ENCODE data around the gene TAS2R5. TPM values are rescaled to one million over a fixed set of nuclear protein-coding genes. Genes with fewer than 3 reads are reported as not detected.
"Not testable (repeated sequence)": the region's sequence is repeated elsewhere in the genome, so short reads cannot be mapped to it uniquely, and the experiment has no call there.

The TAS2R5 gene
- total RNA-seq, 1 donor from 2014 or later, result not detected

DNA sequence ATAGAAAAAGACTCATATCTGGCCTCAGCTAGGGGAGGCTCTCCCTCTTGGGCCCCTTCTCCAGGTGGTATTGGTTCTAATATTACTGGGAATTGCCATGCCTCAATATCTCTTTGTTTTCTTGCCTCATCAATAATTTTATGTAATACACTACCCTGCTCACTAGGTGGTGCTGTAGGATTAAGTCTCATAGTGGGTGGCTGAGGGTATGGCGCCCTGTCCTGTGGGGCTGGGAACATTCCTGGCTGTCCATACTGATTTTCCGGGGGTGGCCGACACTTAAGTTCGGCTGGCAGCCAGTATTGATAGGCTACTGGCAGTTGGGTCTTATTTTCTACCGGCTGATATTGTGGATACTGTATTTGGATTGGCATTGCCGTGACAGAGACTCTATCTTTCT, 35.1 kb upstream of the TAS2R5 start:
- Histone ChIP-seq H3K9me3 (peaks cover 7 to 9% of the 10 kb centered on the region in 2 donors), H3K27me3 (no peaks in the 10 kb centered on the region), H3K4me3 (no peak overlapping the region), H3K4me1 (no peaks in the 10 kb centered on the region), H3K36me3 (peaks cover 49 to 68% of the 10 kb centered on the region in 2 donors), H3K27ac (no peak overlapping the region)
- intact Hi-C loops (cut with DNase I), result no loop called here
- DNase-seq (ENCODE audit: low spot score in 2 of 2), result no peak
- TF ChIP-seq, protein P1, sequence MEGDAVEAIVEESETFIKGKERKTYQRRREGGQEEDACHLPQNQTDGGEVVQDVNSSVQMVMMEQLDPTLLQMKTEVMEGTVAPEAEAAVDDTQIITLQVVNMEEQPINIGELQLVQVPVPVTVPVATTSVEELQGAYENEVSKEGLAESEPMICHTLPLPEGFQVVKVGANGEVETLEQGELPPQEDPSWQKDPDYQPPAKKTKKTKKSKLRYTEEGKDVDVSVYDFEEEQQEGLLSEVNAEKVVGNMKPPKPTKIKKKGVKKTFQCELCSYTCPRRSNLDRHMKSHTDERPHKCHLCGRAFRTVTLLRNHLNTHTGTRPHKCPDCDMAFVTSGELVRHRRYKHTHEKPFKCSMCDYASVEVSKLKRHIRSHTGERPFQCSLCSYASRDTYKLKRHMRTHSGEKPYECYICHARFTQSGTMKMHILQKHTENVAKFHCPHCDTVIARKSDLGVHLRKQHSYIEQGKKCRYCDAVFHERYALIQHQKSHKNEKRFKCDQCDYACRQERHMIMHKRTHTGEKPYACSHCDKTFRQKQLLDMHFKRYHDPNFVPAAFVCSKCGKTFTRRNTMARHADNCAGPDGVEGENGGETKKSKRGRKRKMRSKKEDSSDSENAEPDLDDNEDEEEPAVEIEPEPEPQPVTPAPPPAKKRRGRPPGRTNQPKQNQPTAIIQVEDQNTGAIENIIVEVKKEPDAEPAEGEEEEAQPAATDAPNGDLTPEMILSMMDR (IDR thresholded peaks at IDR 0.05), result peak in 2 of 3 experiments; percentile 29 to 36

DNA sequence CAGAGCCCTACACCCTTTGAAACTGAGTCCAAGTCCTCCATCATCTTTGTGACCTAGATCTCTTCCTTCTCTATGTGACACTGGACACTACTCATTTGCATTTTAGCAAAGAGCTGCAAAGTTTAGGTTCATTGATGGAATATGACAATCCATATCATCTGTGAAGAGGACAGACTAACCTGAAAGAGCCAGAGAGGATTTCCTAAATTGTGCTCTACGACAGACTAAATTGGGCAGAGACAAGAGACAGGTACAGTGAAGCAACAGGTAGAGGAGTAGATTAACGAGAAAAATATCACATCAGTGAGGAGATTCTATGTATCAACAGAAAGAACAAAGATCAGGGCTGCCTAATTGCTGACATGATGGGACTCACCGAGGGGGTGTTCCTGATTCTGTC, 26.2 kb upstream of the TAS2R5 start, which contains the start of gene TAS2R3:
TSS of gene TAS2R3 (plus strand) at position 301 of the 400 bp plus-strand sequence. CDS start at position 363, 62 bp downstream.
- intact Hi-C loops (cut with DNase I), result no loop called here
- Histone ChIP-seq H3K27ac (no peak within 1 kb of the TSS), H3K4me3 (no peak within 1 kb of the TSS), H3K4me1 (no peaks in the 10 kb centered on the region), H3K9me3 (no peaks in the 10 kb centered on the region), H3K27me3 (no peaks in the 10 kb centered on the region), H3K36me3 (peaks cover 10 to 51% of the 10 kb centered on the region in 2 donors)
- TF ChIP-seq, protein P1 (IDR thresholded peaks at IDR 0.05), result no peak
- no peak for DNase-seq (ENCODE audit: low spot score in 2 of 2)

DNA sequence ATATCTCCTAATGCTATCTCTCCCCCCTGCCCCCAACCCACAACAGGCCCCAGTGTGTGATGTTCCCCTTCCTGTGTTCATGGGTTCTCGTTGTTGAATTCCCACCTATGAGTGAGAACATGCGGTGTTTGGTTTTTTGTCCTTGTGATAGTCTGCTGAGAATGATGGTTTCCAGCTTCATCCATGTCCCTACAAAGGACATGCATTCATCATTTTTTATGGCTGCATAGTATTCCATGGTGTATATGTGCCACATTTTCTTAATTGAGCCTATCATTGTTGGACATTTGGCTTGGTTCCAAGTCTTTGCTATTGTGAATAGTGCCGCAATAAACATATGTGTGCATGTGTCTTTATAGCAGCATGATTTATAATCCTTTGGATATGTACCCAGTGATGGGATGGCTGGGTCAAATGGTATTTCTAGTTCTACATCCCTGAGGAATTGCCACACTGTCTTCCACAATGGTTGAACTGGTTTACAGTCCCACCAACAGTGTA, 19.9 kb upstream of the TAS2R5 start:
- H3K27ac ChIP-seq; H3K36me3 ChIP-seq; H3K4me3 ChIP-seq; H3K4me1 ChIP-seq; DNase-seq (ENCODE audit: low spot score in 2 of 2); intact Hi-C loops (cut with DNase I); H3K9me3 ChIP-seq; H3K27me3 ChIP-seq: not testable (repeated sequence)

DNA sequence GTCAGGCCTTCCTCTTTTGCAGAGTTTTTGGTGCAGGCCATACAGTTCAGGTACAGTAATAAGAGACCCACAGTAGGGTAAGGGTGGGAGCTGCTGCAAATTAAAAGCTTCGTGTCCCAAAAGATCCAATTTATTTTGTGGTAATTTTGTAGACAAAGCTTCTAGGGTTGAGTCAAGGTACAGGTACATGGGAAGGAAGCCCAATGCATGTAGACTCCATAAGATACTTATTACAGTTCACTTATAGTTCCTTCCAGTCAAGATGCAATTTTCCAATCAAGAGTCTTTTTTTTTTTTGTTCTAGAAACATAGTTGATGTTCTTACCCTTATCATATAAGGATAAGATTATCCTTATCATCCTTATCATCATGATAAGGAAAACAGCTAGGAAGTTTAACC, 13.6 kb upstream of the TAS2R5 start, which contains the start of gene TAS2R4:
TSS of gene TAS2R4 (plus strand) at position 301 of the 400 bp plus-strand sequence. CDS start 1,815 bp downstream, outside the sequence.
- H3K4me3 ChIP-seq, result no peak within 1 kb of the TSS
- intact Hi-C loops (cut with DNase I), result no loop called here
- H3K4me1 ChIP-seq, result no peaks in the 10 kb centered on the region
- no peak for DNase-seq (ENCODE audit: low spot score in 2 of 2)
- TF ChIP-seq, protein P1 (IDR thresholded peaks at IDR 0.05), result no peak
- H3K27me3 ChIP-seq, result no peaks in the 10 kb centered on the region
- peaks cover 10 to 18% of the 10 kb centered on the region in 2 donors for H3K36me3 ChIP-seq
- no peak within 1 kb of the TSS for H3K27ac ChIP-seq
- no peaks in the 10 kb centered on the region for H3K9me3 ChIP-seq

DNA sequence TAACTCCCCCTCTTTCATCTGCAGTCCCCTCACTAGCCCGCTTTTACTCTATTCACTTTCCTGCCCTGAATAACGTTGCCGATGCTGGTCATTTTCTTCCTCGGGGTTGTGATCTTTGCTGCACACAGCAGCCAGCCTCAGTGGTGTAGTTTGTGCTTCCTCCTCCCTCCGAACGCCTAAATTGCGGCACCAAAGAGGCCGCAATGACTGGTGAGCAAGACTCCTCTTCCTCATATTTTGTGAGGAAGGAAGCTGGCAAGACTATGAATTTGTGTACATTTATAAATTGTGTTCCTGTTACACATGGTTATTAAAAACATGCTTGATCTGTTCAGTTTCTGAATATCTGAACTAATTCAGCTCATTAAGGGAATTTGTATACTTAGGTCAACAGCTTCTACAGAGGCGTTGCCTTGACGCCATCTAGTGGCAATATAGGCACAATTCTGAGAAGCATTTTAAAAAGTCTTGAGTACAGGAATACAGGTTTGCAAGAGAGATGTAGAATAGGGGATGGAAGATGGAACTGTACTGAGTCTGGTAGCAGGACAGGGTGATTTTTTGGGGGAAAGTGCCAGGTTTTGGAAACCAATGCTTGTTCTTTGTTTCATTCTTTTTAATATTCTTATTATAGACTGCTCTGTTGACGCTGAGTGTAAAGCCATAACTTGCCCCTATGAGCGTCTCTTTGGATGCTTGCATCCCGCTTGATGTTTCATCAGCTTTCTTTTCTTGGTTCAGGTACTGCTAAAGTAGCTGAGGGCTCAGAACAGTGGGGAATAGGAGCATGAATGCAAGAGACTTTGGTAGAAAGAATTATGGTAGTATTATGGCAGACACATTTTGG, 4.1 kb upstream of the TAS2R5 start:
- no peaks in the 10 kb centered on the region for H3K4me1 ChIP-seq
- H3K36me3 ChIP-seq, result peaks cover 0 to 6% of the 10 kb centered on the region in 2 donors
- no peak for DNase-seq (ENCODE audit: low spot score in 2 of 2)
- no peak overlapping the region for H3K4me3 ChIP-seq
- no peaks in the 10 kb centered on the region for H3K9me3 ChIP-seq
- TF ChIP-seq, protein P1 (IDR thresholded peaks at IDR 0.05), result peak in 2 of 3 experiments; percentile 30 to 58
- H3K27me3 ChIP-seq, result no peaks in the 10 kb centered on the region
- H3K27ac ChIP-seq, result no peak overlapping the region
- intact Hi-C loops (cut with DNase I), result no loop called here

DNA sequence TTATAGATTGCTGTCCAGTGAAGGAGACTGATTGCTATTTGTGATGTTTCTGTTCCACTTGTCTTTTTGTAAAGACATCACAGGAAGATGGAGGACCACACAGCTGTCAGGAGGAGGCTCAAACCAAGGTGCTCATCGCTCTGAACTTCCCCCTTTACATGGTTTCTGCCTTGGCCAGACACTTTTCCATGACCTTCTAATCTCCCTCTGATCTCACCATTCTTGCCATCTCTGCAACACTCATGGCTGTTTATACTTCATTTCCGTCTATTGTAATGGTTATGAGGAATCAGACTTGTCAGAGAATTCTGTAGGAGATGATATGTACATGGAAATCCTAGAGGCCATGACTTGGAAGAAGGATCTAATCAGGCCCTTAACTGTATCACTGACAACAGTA, 1.7 kb upstream of the TAS2R5 start:
- Histone ChIP-seq H3K27ac (no peak overlapping the region), H3K4me1 (no peaks in the 10 kb centered on the region), H3K9me3 (no peaks in the 10 kb centered on the region), H3K4me3 (no peak overlapping the region), H3K36me3 (peaks cover 0 to 6% of the 10 kb centered on the region in 2 donors), H3K27me3 (no peaks in the 10 kb centered on the region)
- intact Hi-C loops (cut with DNase I), result no loop called here
- TF ChIP-seq, protein P1 (IDR thresholded peaks at IDR 0.05), result no peak
- no peak for DNase-seq (ENCODE audit: low spot score in 2 of 2)
